Mucosa of descending colon (tissue), 3 donors: ENCODE measurements around the gene SEPTIN12. TPM values are rescaled to one million over a fixed set of nuclear protein-coding genes. Genes with fewer than 3 reads are reported as not detected.

Experiments
- ATAC-seq: fragments of 200-7000 bp; cut with Tn5 transposase; one replicate; pipeline ENCODE4 v1.9.1; 2020; ENCODE audit warnings: mild to moderate bottlenecking, moderate library complexity
- DNase-seq, 3 donors: peaks; one replicate each; pipeline ENCODE4 v3.0.0-alpha.2; 2020
- H3K36me3 ChIP-seq: fragments of 200-600 bp; one replicate; pipeline ENCODE4 v1.8.0; 2021; ENCODE audit warnings: low read depth, mild to moderate bottlenecking
- H3K4me1 ChIP-seq: fragments of 200-600 bp; one replicate; pipeline ENCODE4 v1.8.0; 2021; ENCODE audit warnings: low read depth, mild to moderate bottlenecking
- H3K4me3 ChIP-seq: fragments of 200-600 bp; one replicate; pipeline ENCODE4 v1.8.0; 2021; ENCODE audit warnings: mild to moderate bottlenecking
- H3K9me3 ChIP-seq: fragments of 200-600 bp; one replicate; pipeline ENCODE4 v1.8.0; 2021; ENCODE audit warnings: mild to moderate bottlenecking
- intact Hi-C, 2 donors: fragments of 100-400 bp; cut with DNase I in 1 of 2; cut with micrococcal nuclease in 1 of 2; formaldehyde crosslinking; loops; one replicate each; pipeline versions ENCODE4 v1.11.0 to v1.11.1; 2022; cut with DNase I, micrococcal nuclease
- total RNA-seq, 3 donors: library from RNA; stranded (reverse); fragmentation: NEBNext Ultra II Directional in 2 of 3; extraction: Animal tissue kit (Norgen Biotek cat#: 25700) in 2 of 3; gene quantifications; one replicate each; pipeline versions ENCODE4 v1.2.1 to v1.2.4, GENCODE V29; 2021 to 2023
- TF ChIP-seq, protein P1 (sequence below): fragments of 200-600 bp; IDR thresholded peaks from one replicate; pipeline ENCODE4 v1.8.0; 2022; ENCODE audit warnings: antibody characterized with exemption, mild to moderate bottlenecking
- donor health status: DM: no; HTN: no; CAD: no; lungs with moderate emphysema.
- donor health status: DM: no; HTN: no; CAD: no.
- donor health status: DM: no; HTN: yes; CAD: no.

Gene SEPTIN12
- total RNA-seq, 3 donors from 2014 or later = 1.1 TPM; not detected in 2

DNA sequence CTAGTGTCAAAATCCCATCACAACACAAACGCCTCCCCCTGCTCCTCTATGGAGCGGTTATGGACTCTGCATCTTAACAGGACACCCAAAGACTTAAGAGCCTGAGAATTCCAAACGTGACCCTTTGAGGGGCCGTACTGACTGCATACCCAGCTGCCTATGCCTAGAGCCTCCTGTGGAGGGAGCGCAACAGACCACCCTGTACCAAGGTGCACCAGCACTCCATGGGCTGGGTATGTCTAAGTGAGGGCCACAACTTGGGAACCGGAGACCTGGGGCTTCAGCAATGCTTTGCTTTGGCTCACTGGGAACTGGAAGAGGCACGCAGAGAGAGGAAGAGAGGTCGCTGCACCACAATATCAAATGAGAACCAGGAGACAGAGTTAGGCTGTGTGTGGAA is 59.5 kb downstream of the SEPTIN12 start:
- Histone ChIP-seq H3K4me3 (no peak overlapping the region), H3K36me3 (no peaks in the 10 kb centered on the region), H3K9me3 (no peaks in the 10 kb centered on the region), H3K4me1 (peaks cover 6% of the 10 kb centered on the region)
- TF ChIP-seq, protein P1, sequence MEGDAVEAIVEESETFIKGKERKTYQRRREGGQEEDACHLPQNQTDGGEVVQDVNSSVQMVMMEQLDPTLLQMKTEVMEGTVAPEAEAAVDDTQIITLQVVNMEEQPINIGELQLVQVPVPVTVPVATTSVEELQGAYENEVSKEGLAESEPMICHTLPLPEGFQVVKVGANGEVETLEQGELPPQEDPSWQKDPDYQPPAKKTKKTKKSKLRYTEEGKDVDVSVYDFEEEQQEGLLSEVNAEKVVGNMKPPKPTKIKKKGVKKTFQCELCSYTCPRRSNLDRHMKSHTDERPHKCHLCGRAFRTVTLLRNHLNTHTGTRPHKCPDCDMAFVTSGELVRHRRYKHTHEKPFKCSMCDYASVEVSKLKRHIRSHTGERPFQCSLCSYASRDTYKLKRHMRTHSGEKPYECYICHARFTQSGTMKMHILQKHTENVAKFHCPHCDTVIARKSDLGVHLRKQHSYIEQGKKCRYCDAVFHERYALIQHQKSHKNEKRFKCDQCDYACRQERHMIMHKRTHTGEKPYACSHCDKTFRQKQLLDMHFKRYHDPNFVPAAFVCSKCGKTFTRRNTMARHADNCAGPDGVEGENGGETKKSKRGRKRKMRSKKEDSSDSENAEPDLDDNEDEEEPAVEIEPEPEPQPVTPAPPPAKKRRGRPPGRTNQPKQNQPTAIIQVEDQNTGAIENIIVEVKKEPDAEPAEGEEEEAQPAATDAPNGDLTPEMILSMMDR = no peak
- ATAC-seq (no peak), DNase-seq (peak in 1 of 3 donors; percentile 29)
- intact Hi-C loops = no loop called here

Other genes starting within 250 kb of the SEPTIN12 start
- gene CDIP1, start 249.6 kb downstream of the SEPTIN12 start, total RNA-seq = 10 to 100 TPM; 16.9 to 23.5 (median 19.6) TPM
- gene C16orf96, start 232.0 kb downstream of the SEPTIN12 start, total RNA-seq = not detected
- 10 to 100 TPM; 21.3 to 38.8 (median 22.5) TPM for gene UBALD1, start 173.5 kb downstream of the SEPTIN12 start, total RNA-seq
- 10 to 100 TPM; 72.3 to 80.2 (median 77.0) TPM for gene MGRN1, start 163.5 kb downstream of the SEPTIN12 start, total RNA-seq
- gene NUDT16L1, start 94.8 kb downstream of the SEPTIN12 start, total RNA-seq = 10 to 100 TPM; 28.3 to 47.8 (median 40.4) TPM
- gene ANKS3, start 54.1 kb downstream of the SEPTIN12 start, total RNA-seq = 10 to 100 TPM; 18.2 to 32.3 (median 21.3) TPM
- gene DNAAF8, start 53.8 kb downstream of the SEPTIN12 start, total RNA-seq = 1 to 10 TPM in 1 of 3 donors, under 1 TPM in 2; 0.22 to 1.8 (median 0.98) TPM
- gene ZNF500, start 21.2 kb downstream of the SEPTIN12 start, total RNA-seq = 10 to 100 TPM; 11.0 to 22.9 (median 18.8) TPM
- gene SMIM22, start 7.0 kb upstream of the SEPTIN12 start, total RNA-seq = 100 to 1,000 TPM; 208 to 573 (median 395) TPM
- gene ROGDI, start 14.3 kb upstream of the SEPTIN12 start, total RNA-seq = 10 to 100 TPM; 18.5 to 40.6 (median 31.7) TPM
- gene GLYR1, start 58.9 kb upstream of the SEPTIN12 start, total RNA-seq = 100 to 1,000 TPM; 110 to 123 (median 111) TPM
- gene UBN1, start 59.1 kb upstream of the SEPTIN12 start, total RNA-seq = 10 to 100 TPM; 41.3 to 42.7 (median 41.6) TPM
- 10 to 100 TPM; 10.8 to 22.1 (median 13.9) TPM for gene PPL, start 148.8 kb upstream of the SEPTIN12 start, total RNA-seq
- gene SEC14L5, start 170.0 kb upstream of the SEPTIN12 start, total RNA-seq = 1 to 10 TPM; 1.3 to 1.6 (median 1.4) TPM
- 10 to 100 TPM; 21.5 to 34.7 (median 24.9) TPM for gene NAGPA, start 245.6 kb upstream of the SEPTIN12 start, total RNA-seq